GM21737 (cell line): ENCODE results near the gene TBX20.

ENCODE experiments used
- ATAC-seq: cut with Tn5 transposase; IDR thresholded peaks from one replicate; pipeline ENCODE4 v1.9.1; 2021; ENCODE audit warnings: mild to moderate bottlenecking, moderate library complexity; ENCODE audit not compliant: unreplicated experiment

The TBX20 gene, protein sequence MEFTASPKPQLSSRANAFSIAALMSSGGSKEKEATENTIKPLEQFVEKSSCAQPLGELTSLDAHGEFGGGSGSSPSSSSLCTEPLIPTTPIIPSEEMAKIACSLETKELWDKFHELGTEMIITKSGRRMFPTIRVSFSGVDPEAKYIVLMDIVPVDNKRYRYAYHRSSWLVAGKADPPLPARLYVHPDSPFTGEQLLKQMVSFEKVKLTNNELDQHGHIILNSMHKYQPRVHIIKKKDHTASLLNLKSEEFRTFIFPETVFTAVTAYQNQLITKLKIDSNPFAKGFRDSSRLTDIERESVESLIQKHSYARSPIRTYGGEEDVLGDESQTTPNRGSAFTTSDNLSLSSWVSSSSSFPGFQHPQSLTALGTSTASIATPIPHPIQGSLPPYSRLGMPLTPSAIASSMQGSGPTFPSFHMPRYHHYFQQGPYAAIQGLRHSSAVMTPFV

DNA sequence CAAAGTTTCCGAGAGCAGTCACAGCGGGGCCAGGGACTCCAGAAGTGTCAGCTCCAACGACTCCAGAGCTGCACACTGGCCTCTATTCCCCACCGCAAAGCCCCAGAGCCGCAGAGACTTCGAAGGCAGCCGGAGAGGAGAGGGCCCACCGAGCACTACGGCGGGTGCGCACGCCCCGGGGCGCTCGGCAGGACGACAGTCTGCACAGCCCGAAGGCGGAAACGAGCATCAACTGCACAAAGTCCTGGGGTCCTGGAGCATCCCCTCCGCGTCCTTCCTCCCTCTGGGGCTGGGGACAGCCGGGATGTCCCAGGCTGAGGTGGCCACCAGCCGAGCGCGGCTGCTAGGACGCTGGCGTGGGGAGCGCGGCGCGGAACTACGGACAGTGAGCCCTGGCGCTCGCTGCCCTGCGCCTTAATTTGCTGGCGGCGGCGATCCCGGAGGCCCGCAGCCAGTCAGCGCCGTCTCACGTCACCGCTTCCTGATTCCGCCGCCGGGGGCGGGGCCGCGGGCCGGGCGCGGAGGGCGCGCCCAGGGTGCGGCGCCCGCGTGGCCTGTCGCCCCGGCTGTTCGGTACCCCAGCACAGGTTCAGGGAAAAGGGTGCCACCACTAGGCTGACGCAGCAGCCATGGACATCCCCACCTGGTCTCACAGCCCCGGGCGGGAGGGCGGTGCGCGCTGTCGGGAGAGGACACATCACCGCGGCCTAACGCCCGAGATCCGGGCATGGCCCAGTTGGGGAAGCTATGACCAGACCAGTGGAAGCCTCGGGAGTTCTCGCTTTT lies at the start of gene TBX20:
Gene TBX20, minus strand, starts transcription at position 391 of the 786 bp plus-strand sequence. CDS start 480 bp downstream, outside the sequence.
- ATAC-seq: no peak

DNA sequence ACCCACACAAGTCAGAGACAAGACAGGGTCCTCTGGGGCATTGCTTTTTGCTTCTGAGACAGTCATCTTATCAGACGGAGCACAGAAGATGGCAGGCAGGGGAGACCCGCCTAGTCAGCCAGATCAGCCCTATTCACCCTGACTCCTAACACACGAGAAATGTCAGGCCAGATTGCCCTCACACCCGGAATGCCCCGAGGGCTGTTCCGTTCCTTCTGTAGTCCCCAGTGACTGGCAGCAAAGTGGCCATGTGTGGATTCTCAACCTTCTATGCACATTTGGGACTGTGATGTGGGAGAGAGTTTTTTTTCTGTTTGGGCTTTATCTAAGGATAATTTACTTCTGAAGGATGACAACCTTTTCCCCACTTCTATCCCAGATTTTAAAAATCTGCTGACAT lies 35.5 kb upstream of the TBX20 start:
- no peak for ATAC-seq

DNA sequence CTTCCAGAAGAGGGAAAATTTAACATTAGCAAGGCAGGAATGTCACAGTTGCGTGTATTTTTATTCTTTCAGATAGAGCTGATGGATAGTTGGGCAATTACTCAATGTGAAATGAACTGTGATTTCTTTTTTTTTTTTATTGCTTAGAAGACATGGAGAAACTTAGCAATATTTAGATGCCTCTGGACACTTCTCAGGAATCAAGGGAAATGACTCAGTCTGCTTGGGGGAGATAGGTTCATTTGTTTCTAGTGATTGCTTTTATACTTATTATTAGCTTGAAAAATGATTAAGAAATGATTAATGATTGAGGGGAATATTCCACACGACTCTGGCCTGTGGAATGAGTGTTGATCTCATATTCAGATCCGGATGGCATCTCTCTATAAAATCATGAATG lies 33.1 kb upstream of the TBX20 start:
- no peak for ATAC-seq

DNA sequence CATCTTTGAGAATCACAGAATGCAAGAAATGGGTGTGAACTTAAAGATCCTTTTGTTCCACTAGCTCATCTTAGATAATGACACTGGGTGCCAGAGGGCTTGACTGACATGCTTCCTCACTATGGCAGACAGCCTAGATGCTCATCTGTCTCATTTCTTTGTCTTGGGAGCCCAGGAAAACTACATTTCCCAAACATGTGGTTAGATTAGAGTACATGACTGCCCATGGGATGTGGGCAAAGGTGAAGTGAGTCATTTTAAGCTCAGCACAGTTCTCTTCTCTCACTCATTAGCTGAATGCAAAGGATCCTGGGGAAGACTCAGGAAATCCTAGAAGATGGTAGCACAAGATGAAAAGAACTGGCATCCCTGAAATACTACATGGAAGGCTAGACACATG lies 32.5 kb upstream of the TBX20 start:
- ATAC-seq: no peak

DNA sequence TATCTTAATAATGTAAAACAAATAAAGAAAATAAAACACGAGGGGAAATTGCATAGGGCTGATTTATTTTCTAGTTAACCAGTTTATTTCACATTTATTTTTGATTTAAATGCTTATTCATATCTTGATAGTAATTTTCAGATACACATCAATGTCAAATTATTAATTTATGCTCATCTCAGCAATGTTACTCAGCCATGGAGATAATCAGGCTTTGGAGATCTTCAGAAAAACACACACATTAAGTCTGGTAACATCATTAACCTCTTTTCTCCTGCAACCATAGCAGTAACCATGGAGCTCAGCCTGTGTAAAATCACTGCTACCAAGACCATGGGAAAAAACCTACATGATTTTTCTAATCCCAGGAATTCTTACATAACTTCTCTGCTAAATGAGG lies 31.9 kb upstream of the TBX20 start:
- ATAC-seq: no peak

DNA sequence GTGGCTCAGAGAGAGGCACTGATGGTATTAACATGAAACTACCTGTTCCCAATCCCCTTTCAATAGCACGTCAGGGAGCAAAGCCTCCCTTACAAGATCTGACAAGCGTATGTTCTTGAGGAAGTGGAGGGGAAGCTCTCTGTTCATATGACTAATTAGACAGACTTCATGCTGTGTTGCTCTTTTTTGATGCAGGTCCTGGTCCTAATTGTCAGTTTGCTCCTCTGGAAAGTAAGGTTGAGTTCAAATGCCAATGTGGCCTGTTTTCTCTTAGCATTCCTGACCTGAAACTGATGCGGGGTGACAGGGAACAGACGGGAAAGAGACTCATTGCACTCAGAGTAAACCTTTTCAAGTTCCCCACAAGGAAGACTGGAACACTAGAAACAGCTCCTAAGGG lies 27.0 kb upstream of the TBX20 start:
- ATAC-seq: no peak

DNA sequence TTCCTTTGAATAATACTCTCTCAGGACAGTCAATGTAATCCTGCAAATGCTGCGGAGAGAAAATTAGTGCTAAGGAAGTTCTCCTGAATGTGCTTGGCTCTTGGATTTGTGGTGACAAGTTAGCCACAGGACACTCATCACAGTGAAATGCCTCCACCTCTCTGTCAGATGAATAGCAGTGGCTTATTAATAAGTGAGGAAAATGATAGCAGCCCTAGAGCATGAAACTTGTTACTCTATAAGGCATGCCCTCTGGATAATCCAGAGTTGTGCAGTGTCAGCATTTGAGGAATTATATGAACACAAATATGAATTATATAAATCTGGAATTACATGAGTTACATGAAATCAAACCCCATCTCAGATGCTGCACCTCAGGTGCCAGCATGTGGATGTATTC lies 23.5 kb upstream of the TBX20 start:
- no peak for ATAC-seq

DNA sequence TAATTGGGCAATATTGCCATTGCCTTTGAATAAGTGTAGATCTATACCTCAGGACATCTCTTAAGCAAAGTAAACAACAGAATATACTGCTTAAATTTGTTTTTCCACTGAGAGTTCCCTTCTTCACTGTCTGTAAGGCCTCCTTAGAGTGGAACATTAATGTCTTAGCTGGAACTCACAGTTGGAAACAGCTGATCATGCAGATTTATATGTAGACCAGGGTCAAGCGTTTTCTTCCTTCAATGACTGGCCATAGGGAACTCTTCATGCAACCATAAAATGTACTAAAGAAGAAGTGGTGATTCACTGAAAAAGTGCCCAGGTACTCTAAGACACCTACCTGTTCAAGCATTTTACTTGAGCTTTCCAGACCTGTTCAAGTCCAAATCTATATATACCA lies 18.3 kb upstream of the TBX20 start:
- no peak for ATAC-seq

DNA sequence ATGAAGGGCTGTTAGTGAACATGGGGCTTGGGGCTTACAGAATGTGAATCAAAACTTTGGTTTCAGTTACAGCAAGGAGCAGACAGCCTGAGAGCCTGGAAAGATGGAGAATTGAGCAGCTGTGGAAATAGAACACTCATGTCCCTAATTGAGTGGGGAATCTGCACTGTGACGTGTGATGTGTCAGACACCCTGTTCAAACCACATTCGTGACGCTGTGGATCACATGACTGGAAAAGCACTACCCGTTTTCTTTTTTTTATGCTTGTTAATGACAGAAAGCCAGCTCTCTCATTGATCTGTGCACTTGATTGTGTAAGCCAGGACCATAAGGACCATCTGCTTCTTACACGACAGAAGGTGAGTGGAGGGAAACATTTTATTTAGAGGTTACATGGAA lies 15.1 kb upstream of the TBX20 start:
- no peak for ATAC-seq

DNA sequence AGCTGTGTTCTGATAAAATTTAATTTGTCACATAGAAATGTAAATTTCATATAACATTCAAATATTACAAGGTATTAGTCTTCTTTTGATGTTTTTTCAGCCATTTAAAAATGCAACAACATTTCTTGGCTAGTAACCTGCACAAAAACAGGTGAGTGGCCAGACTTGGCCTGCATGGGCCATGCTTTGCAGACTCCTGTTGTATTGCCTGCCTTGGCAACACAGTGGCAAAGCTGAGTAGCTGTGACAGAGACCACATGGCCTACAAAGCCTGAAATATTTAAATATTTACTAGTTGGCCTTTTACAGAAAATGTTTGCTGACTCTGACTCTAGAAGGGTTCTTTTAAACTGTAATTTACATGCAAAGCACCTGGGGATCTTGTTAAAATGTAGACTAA lies 13.5 kb upstream of the TBX20 start:
- no peak for ATAC-seq

DNA sequence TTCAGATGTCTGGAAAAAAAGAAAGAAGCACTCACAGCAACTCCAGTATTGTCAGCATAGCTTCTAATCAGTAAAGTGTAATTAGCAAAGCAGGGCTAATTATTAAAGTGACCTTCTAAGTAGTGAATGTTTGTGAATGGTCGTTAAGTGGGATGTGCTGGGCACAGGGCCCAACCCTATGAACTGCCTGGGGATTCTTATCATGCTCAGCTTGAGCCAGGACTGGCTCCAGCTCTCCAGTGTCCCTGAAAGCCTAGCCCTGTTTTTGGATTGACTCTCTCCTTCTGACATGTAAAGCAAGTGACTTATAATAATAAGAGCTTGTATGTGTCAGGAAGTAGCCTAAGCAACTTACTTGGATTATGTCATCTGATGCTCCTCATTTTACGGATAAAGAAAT lies 9.5 kb upstream of the TBX20 start:
- no peak for ATAC-seq

DNA sequence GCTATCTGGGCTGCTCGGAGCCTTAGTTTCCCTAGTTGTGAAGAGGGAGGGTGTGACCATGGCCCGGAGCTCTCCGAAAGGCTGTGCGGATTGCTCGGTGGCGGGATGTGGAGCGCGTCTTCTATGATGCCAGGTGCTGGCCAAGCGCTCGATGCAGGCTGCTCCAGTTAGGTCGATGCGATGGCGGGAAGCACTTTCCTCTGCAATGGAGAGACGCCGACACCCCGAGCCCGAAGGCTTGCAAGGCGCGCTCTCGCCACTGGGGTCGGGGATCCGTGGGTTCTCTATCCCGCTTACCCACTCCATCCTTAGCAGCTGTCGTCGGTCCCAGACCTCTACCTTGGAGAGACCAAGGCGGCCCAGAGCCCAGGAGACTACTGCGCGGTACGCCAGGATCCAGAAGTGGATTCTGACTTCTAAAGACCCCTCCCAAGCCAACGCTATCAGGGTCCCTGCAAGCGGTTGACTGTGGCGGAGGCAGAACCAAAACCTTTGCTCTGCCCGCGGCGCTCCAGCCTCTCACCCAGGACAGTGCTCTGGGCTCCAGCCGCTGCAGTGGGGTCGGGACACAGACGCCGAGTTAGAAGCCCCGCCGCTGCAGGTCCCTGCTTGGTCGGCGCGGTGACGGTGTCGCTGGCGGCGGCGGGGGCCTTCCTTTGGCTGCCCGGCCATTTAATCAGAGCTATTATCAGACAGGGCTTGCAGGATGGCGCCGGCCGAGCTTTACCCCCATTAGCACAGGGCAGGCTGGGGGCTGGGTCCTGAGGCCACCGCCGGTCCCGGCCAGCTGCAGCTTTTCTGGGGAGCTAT lies 7.8 kb upstream of the TBX20 start:
- ATAC-seq: no peak

DNA sequence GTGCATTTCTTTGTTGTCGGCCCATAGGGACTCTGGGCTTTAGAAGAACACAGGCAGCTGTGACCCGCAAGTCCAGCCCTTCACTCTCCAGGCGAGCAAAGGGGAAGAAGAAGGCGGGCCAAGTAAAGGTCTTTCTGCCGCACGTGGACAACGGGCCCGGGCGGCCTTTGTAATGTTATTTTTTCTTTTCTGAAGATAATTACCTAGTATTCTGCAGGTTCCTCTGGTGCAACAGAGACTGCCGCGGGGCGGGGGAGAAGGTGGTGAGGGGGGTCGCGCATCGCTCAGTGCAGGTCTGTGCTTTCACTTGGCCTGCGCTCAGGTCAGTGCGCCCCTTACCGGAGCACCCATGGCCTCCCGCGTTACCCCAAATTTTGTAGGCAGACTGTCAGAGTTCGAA lies 7.1 kb upstream of the TBX20 start:
- no peak for ATAC-seq

DNA sequence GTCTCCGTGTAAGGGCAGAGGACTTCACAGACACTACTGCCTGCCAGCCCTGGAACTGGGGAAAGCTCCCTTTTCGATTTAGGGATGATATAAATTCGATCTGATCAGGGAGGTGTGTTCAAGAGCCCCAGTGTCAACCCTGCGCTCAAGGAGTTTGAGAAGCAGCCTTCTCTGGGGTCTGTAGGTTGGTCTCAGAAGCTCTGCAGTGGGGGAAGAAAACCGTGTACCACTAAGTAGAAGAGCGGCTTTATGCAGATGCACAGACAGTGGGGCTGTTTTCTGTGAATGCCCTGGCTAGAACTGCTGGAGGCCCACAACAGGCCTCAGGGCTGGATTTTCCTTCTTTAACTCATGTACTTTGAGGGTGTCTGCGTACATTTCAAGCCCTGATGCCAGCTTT lies 6.3 kb upstream of the TBX20 start:
- no peak for ATAC-seq

DNA sequence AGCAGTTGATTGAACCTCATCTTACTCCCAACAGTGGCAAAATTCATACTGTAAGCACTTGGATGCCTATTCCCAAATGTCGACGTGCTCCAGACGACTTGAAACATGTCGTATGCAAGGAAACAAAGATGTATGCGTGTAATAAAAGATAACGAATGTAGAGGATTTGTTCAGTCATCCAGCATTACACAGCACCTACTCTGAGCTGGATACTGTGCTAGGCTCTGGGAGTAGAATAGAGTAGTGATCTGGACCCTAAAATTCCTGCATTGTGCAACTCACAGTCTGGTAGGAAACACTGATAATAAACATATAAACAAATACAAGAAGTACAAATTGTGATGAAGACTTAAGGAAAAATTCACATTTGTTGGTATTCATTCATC lies 5.6 kb upstream of the TBX20 start:
- no peak for ATAC-seq

DNA sequence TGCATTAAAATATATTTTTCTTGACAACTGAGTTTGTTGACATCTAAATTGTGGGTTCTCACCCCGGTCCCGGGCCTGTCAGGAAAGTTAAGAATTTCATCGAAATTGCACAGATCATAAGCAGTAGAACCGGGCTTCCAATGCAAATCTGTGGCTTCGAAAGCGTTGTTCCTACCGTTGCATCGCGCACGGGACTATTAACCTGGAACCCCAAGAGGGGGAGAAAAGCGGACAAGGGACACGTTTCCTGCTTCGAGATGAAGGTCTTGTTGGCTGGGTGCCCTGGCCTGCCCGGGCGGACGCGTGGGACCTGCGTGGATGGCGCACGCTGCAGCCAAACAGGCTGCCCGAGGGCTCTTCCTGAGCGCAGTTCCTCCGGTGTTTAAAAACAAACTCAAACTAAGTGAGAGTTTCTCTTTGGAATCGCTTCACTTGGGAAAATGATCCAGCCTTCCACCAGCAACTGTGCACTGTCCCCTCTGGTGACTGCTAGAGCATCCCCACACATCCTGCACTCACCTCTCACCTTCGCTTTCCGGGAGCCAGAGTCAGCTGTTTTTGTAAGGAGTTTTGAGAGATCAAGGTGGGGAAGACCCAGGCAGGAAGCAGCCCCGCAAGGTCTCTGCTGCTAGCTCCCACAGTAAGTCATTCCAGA lies 5.1 kb upstream of the TBX20 start:
- ATAC-seq: no peak

DNA sequence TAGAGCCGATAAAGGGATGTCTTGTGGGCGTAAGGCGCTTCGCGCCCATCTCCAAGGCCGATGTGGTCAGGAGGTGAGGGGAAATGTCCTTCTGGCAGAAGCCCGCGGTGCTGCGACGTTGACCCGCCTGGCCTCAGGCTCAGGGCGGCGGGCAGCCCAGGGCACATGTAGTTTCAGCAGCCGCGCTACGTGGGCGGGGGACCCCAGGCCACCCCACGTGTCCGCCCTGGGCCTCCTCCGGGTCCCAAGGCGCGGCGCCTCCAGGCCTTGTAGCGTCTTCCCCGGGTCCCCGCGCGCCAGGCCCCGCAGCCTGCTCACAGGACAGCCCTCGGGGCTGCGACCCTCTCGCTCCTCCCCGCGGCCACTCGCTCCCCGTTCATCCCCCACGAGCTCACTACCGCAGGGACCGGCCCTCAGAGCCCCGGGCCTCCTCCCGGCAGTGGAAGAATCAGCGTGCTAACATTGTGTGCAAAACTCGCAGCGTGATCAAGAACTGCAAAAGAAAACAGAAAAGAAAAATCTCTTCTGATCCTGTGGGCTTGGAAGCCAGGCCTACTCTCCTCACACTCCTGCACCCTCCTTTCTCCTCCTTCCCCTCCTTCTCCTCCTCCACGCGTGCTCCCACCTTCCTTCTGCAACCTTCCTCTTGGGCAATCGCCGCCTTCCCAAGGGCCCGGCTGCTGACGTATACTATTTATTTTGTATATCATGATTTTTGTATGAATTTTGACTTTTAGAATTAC lies 4.4 kb upstream of the TBX20 start:
- ATAC-seq: no peak

DNA sequence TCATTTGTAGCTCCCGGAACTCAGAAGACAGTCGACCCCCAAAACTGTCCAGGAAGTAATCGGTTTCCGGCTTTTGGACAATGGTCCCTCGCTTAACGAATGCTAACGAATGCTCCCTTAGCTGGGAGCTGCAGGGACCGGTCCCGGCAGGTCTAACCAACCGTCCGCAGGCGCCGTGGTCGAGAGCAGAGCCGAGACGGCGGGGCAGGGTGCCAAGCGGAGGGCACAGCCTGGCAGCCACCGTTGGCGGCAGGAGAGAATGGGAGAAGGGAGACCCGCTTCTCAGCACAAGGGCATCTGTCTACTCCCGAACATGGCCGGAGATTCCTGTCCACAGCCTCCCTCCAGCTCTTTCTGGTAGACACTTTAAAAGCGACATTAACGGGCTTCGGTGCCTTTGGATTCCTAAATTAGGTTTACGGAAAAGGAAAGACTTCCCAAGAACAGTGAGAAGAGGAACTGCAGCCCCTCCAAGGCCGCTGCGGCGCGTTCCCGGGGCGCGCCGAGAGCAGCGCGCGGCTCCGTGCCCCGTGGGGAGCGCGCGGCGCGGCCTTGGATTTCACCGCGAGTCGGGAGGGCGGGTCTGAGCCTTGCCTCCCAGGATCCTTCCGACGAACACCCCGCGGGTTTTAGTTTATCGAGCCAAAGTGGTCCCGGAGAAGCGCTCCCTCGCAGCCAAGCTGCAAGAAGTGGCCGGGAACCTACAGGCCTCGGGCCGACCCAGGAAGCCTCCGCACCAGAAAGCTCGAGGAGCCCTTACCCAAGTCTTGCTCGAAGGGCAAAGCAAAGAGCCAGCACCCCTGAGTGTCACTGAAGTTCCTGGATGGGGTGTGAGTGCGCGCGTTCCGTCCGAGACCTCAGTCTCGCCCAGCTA lies 3.6 kb upstream of the TBX20 start:
- no peak for ATAC-seq
